SK-N-SH (cell line): ENCODE data around the gene HES2. TPM values are rescaled to one million over a fixed set of nuclear protein-coding genes. Genes with fewer than 3 reads are reported as not detected.

ENCODE experiments used
- CTCF ChIA-PET: fragments of 300-600, 350-600 bp; formaldehyde crosslinking; extraction: SDS; loops from one replicate; lab custom pipeline; 2021; lab: Yijun Ruan, JAX
- POLR2A ChIA-PET: fragments of 350-600 bp; sonication (Branson Sonifier 250); formaldehyde crosslinking; extraction: SDS; loops from one replicate; lab custom pipeline; 2020; ENCODE audit warnings: antibody characterized with exemption, inconsistent platforms; lab: Yijun Ruan, JAX
- DNase-seq: peaks from one replicate; pipeline ENCODE4 v3.0.0; 2012
- H2AFZ ChIP-seq: fragments of 200-600 bp; sonication (generic); 2 replicates; pipeline ENCODE4 v1.8.1; 2016; ENCODE audit warnings: antibody characterized with exemption, mild to moderate bottlenecking, low read depth
- H3F3A ChIP-seq: fragments of 200-600 bp; sonication (generic); replicated peaks from 2 replicates; pipeline ENCODE3; 2016; ENCODE audit warnings: antibody characterized with exemption, mild to moderate bottlenecking; ENCODE audit not compliant: insufficient read depth
- H3K27ac ChIP-seq, 2 experiments: fragments of 200-500 bp in 1 of 2; fragments of 200-600 bp in 1 of 2; sonication (Bioruptor generic) in 1 of 2; sonication (generic), shearing (Covaris generic) in 1 of 2; 2 replicates each; pipeline versions ENCODE4 v1.5.1 to v1.6.1; 2014 to 2016; ENCODE audit warnings: low read depth in 2 of 2, inconsistent platforms in 1 of 2, low read length in 1 of 2, mild to moderate bottlenecking in 1 of 2, mixed read lengths in 1 of 2
- H3K27me3 ChIP-seq: fragments of 200-600 bp; sonication (generic), shearing (Covaris generic); 2 replicates; pipeline ENCODE4 v1.6.1; 2016; ENCODE audit warnings: mixed run types; ENCODE audit not compliant: insufficient read depth
- H3K36me3 ChIP-seq, 2 experiments: fragments of 200-500 bp in 1 of 2; fragments of 200-600 bp in 1 of 2; sonication (Bioruptor generic) in 1 of 2; sonication (generic) in 1 of 2; replicated peaks in 1 of 2; 2 replicates each; pipeline versions ENCODE3 to v1.5.1; 2014 to 2016; ENCODE audit warnings: low read length in 1 of 2, mild to moderate bottlenecking in 1 of 2; ENCODE audit not compliant: insufficient read depth in 2 of 2, control insufficient read depth in 1 of 2
- H3K4me1 ChIP-seq, 2 experiments: fragments of 200-500 bp in 1 of 2; fragments of 200-600 bp in 1 of 2; sonication (Bioruptor generic) in 1 of 2; sonication (generic), shearing (Covaris generic) in 1 of 2; 2 replicates each; pipeline versions ENCODE4 v1.5.1 to v1.6.1; 2014 to 2016; ENCODE audit warnings: low read depth in 1 of 2, low read length in 1 of 2, mixed run types in 1 of 2; ENCODE audit not compliant: insufficient read depth in 2 of 2, control insufficient read depth in 1 of 2
- H3K4me2 ChIP-seq: fragments of 200-600 bp; sonication (generic), shearing (Covaris generic); 2 replicates; pipeline ENCODE4 v1.6.1; 2017; ENCODE audit warnings: mixed run types
- H3K4me3 ChIP-seq, 2 experiments: fragments of 200-500 bp in 1 of 2; fragments of 200-600 bp in 1 of 2; sonication (Bioruptor generic) in 1 of 2; sonication (generic), shearing (Covaris generic) in 1 of 2; 2 replicates each; pipeline versions ENCODE4 v1.5.1 to v1.8.1; 2014 to 2016; ENCODE audit warnings: low read depth in 2 of 2, inconsistent platforms in 1 of 2, low read length in 1 of 2, mild to moderate bottlenecking in 1 of 2, mixed read lengths in 1 of 2, moderate library complexity in 1 of 2
- H3K79me2 ChIP-seq: fragments of 200-600 bp; sonication (generic); 2 replicates; pipeline ENCODE4 v1.8.1; 2017; ENCODE audit warnings: mild to moderate bottlenecking; ENCODE audit not compliant: insufficient read depth
- H3K9ac ChIP-seq: fragments of 200-600 bp; sonication (generic); 2 replicates; pipeline ENCODE4 v1.6.1; 2017; ENCODE audit warnings: mixed run types
- H3K9me2 ChIP-seq: fragments of 200-600 bp; sonication (generic); 2 replicates; pipeline ENCODE4 v1.6.1; 2017; ENCODE audit warnings: mixed run types
- H3K9me3 ChIP-seq: fragments of 200-600 bp; sonication (generic); 2 replicates; pipeline ENCODE4 v1.6.1; 2017; ENCODE audit warnings: mixed run types, mild to moderate bottlenecking, moderate library complexity
- H4K20me1 ChIP-seq: fragments of 200-600 bp; sonication (generic); 2 replicates; pipeline ENCODE4 v1.6.1; 2017; ENCODE audit warnings: mild to moderate bottlenecking, mixed run types; ENCODE audit not compliant: insufficient read depth
- ELF1 ChIP-seq: IDR thresholded peaks from 2 replicates; pipeline ENCODE4 v1.4.0; 2012
- EZH2phosphoT487 ChIP-seq: fragments of 200-600 bp; sonication (generic); IDR thresholded peaks from 2 replicates; pipeline ENCODE4 v1.6.1; 2017; ENCODE audit warnings: low read depth, mixed run types, mild to moderate bottlenecking, antibody characterized with exemption, moderate library complexity, borderline replicate concordance
- FOSL2 ChIP-seq: IDR thresholded peaks from 2 replicates; pipeline ENCODE4 v1.4.0; 2012; ENCODE audit warnings: low read depth, mild to moderate bottlenecking, moderate library complexity, borderline replicate concordance
- FOXJ3 ChIP-seq: sonication (generic); formaldehyde crosslinking; IDR thresholded peaks from 2 replicates; pipeline ENCODE4 v1.5.1; 2020; ENCODE audit warnings: mild to moderate bottlenecking, missing genetic modification reagents
- FOXM1 ChIP-seq: IDR thresholded peaks from 2 replicates; pipeline ENCODE4 v1.4.0; 2012; ENCODE audit warnings: low read depth, mild to moderate bottlenecking
- GABPA ChIP-seq: IDR thresholded peaks from 2 replicates; pipeline ENCODE4 v1.4.0; 2012; ENCODE audit warnings: low read depth, mild to moderate bottlenecking
- GATA2 ChIP-seq: sonication (generic); formaldehyde crosslinking; IDR thresholded peaks from 2 replicates; pipeline ENCODE4 v1.5.0; 2020; ENCODE audit warnings: mild to moderate bottlenecking, missing genetic modification reagents
- IRF3 ChIP-seq: fragments of 150-350 bp; IDR thresholded peaks from 2 replicates; pipeline ENCODE4 v1.6.1; 2016; ENCODE audit warnings: mild to moderate bottlenecking, low read depth, low read length
- MXI1 ChIP-seq: IDR thresholded peaks from 2 replicates; pipeline ENCODE4 v1.6.1; 2012; ENCODE audit warnings: mild to moderate bottlenecking, low read depth, low read length, improper control_type of control experiment
- NFIC ChIP-seq: IDR thresholded peaks from 2 replicates; pipeline ENCODE4 v1.4.0; 2012; ENCODE audit warnings: borderline replicate concordance
- NRF1 ChIP-seq: IDR thresholded peaks from 2 replicates; pipeline ENCODE4 v1.6.1; 2012; ENCODE audit warnings: low read depth, mild to moderate bottlenecking, low read length
- RAD21 ChIP-seq: IDR thresholded peaks from 2 replicates; pipeline ENCODE4 v1.6.1; 2012; ENCODE audit warnings: mild to moderate bottlenecking, low read length
- REST ChIP-seq: IDR thresholded peaks from 2 replicates; pipeline ENCODE4 v1.6.1; 2012; ENCODE audit warnings: mild to moderate bottlenecking, low read depth, low read length, moderate library complexity
- SIN3A ChIP-seq: IDR thresholded peaks from 2 replicates; pipeline ENCODE4 v1.6.1; 2012; ENCODE audit warnings: low read depth, mild to moderate bottlenecking, low read length, moderate library complexity, borderline replicate concordance
- SMC3 ChIP-seq: IDR thresholded peaks from 2 replicates; pipeline ENCODE4 v1.6.1; 2012; ENCODE audit warnings: low read depth, low read length, improper control_type of control experiment
- TEAD4 ChIP-seq: IDR thresholded peaks from 2 replicates; pipeline ENCODE4 v1.4.0; 2012; ENCODE audit warnings: mild to moderate bottlenecking, borderline replicate concordance; ENCODE audit not compliant: insufficient read depth
- USF1 ChIP-seq: IDR thresholded peaks from 2 replicates; pipeline ENCODE4 v1.4.0; 2012; ENCODE audit warnings: low read depth, borderline replicate concordance
- USF2 ChIP-seq: fragments of 150-350 bp; IDR thresholded peaks from 2 replicates; pipeline ENCODE4 v1.6.1; 2017; ENCODE audit warnings: antibody characterized with exemption, low read length, low read depth, borderline replicate concordance
- YY1 ChIP-seq: IDR thresholded peaks from 2 replicates; pipeline ENCODE4 v1.4.0; 2012; ENCODE audit warnings: low read depth, mild to moderate bottlenecking
- WGBS: methylation state at CpG from one replicate; pipeline ENCODE4 v1.1.6; 2017; ENCODE audit warnings: low lambda C conversion rate; 5-methylcytosine and 5-hydroxymethylcytosine counted together
- polyA plus RNA-seq, 3 experiments: library from polyadenylated mRNA; depleted of rRNA; stranded (reverse); fragments of >200 nt; gene quantifications; 2 replicates each; pipeline ENCODE4 v1.2.3, GENCODE V29; 2012

HES2 gene
- polyA plus RNA-seq, 1 of the 3 experiments (the other 2 are of a cell fraction): 0.03 TPM

- H3K9me3 ChIP-seq: no peaks in the 10 kb centered on the region
- no peaks in the 10 kb centered on the region; the same call in 1 of the 2 replicates for H3K27me3 ChIP-seq
- TF ChIP-seq ELF1 (no peak), USF2 (no peak), RAD21 (no peak), FOXM1 (no peak)
- 95% methylated on average over 32 of the region's 40 CpGs for whole genome bisulfite sequencing
- no peak overlapping the region for H3K4me3 ChIP-seq
- no peaks in the 10 kb centered on the region for H3K9me2 ChIP-seq
- ChIA-PET POLR2A (no interaction called here), CTCF (interaction anchor here (1.3 to 1.8 kb wide), 3 partner anchors 15 to 62 kb away, joined by 5 to 8 read pairs (median 6); no protein-coding TSS in a partner anchor)
- H2AFZ ChIP-seq: no peak overlapping the region
- H3K79me2 ChIP-seq: no peaks in the 10 kb centered on the region
- no peak overlapping the region for H3K27ac ChIP-seq
- no peak overlapping the region for H3K9ac ChIP-seq
- no peak overlapping the region for H3K4me2 ChIP-seq
- H3F3A ChIP-seq: no peaks in the 10 kb centered on the region
- peaks cover 0 to 15% of the 10 kb centered on the region in 2 experiments for H3K36me3 ChIP-seq
- H3K4me1 ChIP-seq: no peaks in the 10 kb centered on the region
- no peaks in the 10 kb centered on the region for H4K20me1 ChIP-seq
- no peak for DNase-seq
Measured at GRCh38 chr1:6461051-6461530, 41.4 kb upstream of the HES2 start.

GRCh38 chr1:6460301-6461050, 40.8 kb upstream of the HES2 start:
- no peak overlapping the region for H3K27ac ChIP-seq
- no peaks in the 10 kb centered on the region; the same call in 1 of the 2 replicates for H3K27me3 ChIP-seq
- H3K79me2 ChIP-seq: no peaks in the 10 kb centered on the region
- no peak overlapping the region for H3K9ac ChIP-seq
- CTCF ChIA-PET: interaction anchor here (1.0 to 1.8 kb wide), 5 partner anchors 13 to 63 kb away, joined by 3 to 8 read pairs (median 5); no protein-coding TSS in a partner anchor
- no peaks in the 10 kb centered on the region for H3K9me2 ChIP-seq
- peaks cover 0 to 15% of the 10 kb centered on the region in 2 experiments for H3K36me3 ChIP-seq
- no peak overlapping the region for H2AFZ ChIP-seq
- 88% methylated on average over 29 of the region's 39 CpGs for whole genome bisulfite sequencing
- H3F3A ChIP-seq: no peaks in the 10 kb centered on the region
- no peak overlapping the region for H3K4me2 ChIP-seq
- no peak for DNase-seq
- no peaks in the 10 kb centered on the region for H4K20me1 ChIP-seq
- H3K4me3 ChIP-seq: no peak overlapping the region
- no peaks in the 10 kb centered on the region for H3K9me3 ChIP-seq
- POLR2A ChIA-PET: interaction anchor here (0.7 kb wide), 1 partner anchor 27 kb away, joined by 3 read pairs; no protein-coding TSS in a partner anchor
- no peaks in the 10 kb centered on the region for H3K4me1 ChIP-seq
- TF ChIP-seq FOXM1: no peak
- no peak for TF ChIP-seq GABPA
- TF ChIP-seq GATA2 (CRISPR knock-in tag): no peak
- TF ChIP-seq YY1: no peak
- no peak for TF ChIP-seq NFIC
- TF ChIP-seq MXI1: no peak
- TF ChIP-seq REST: no peak
- TF ChIP-seq FOSL2: no peak
- no peak for TF ChIP-seq NRF1
- no peak for TF ChIP-seq USF1
- TF ChIP-seq SMC3: no peak
- no peak for TF ChIP-seq SIN3A
- no peak for TF ChIP-seq IRF3
- TF ChIP-seq FOXJ3: no peak
- TF ChIP-seq EZH2phosphoT487: no peak
- no peak for TF ChIP-seq TEAD4
